Sigmoid colon (tissue), 7 donors: ENCODE data around the gene BORCS8. TPM values are rescaled to one million over a fixed set of nuclear protein-coding genes. Genes with fewer than 3 reads are reported as not detected.
A peak's percentile ranks its signal among the peaks of the same experiment; 100 is the strongest.

Experiments
- DNase-seq: peaks from one replicate; pipeline ENCODE4 v3.0.0-alpha.2; 2019
- H3K27ac ChIP-seq, 4 donors: fragments of 200-600 bp; sonication (generic); one replicate each; pipeline ENCODE4 v1.5.1; 2016 to 2019; ENCODE audit warnings: mild to moderate bottlenecking in 1 of 4
- H3K27me3 ChIP-seq, 3 donors: fragments of 200-600 bp; sonication (generic); one replicate each; pipeline ENCODE4 v1.5.1; 2019; ENCODE audit warnings: mild to moderate bottlenecking in 1 of 3
- H3K36me3 ChIP-seq, 4 donors: fragments of 200-600 bp; sonication (generic); one replicate each; pipeline ENCODE4 v1.5.1; 2016 to 2019
- H3K4me1 ChIP-seq, 4 donors: fragments of 200-600 bp; sonication (generic); one replicate each; pipeline ENCODE4 v1.5.1; 2017 to 2019
- H3K4me3 ChIP-seq, 4 donors: fragments of 200-600 bp; sonication (generic); one replicate each; pipeline ENCODE4 v1.5.1; 2017 to 2019; ENCODE audit warnings: mild to moderate bottlenecking in 2 of 4, moderate library complexity in 1 of 4
- H3K9me3 ChIP-seq, 4 donors: fragments of 200-600 bp in 3 of 4; sonication (generic) in 3 of 4; one replicate each; pipeline versions ENCODE4 v1.5.1 to v1.6.1; 2013 to 2019
- CTCF ChIP-seq, 4 experiments: fragments of 450-650 bp in 3 of 4; fragments of 200-600 bp in 1 of 4; IDR thresholded peaks; one replicate each; pipeline ENCODE4 v1.5.1; 2016 to 2019; ENCODE audit warnings: antibody characterized with exemption in 4 of 4, mild to moderate bottlenecking in 3 of 4, moderate library complexity in 2 of 4
- EP300 ChIP-seq, 4 donors: sonication (generic); formaldehyde crosslinking; IDR thresholded peaks; one replicate each; pipeline ENCODE4 v1.6.1; 2017; ENCODE audit warnings: antibody characterized with exemption in 4 of 4
- POLR2A ChIP-seq, 2 donors: fragments of 450-650 bp; IDR thresholded peaks; one replicate each; pipeline ENCODE4 v1.6.1; 2016; ENCODE audit warnings: antibody characterized with exemption in 2 of 2, mild to moderate bottlenecking in 2 of 2, moderate library complexity in 2 of 2
- POLR2AphosphoS5 ChIP-seq, 4 donors: sonication (generic); formaldehyde crosslinking; IDR thresholded peaks; one replicate each; pipeline ENCODE4 v1.6.1; 2017; ENCODE audit warnings: antibody characterized with exemption in 4 of 4
- WGBS, 2 donors: extraction: QIAGEN DNeasy Blood & Tissue Kit; methylation state at CpG; one replicate each; pipeline ENCODE4 v1.1.7; 2013; 5-methylcytosine and 5-hydroxymethylcytosine counted together
- intact Hi-C: fragments of 100-400 bp; cut with DNase I; formaldehyde crosslinking; loops from one replicate; pipeline ENCODE4 v1.15.1; 2023
- polyA plus RNA-seq, 3 donors: library from polyadenylated mRNA; stranded (reverse); fragments of 200-250 nt; gene quantifications; one replicate each; pipeline ENCODE4 v1.2.3, GENCODE V29; 2013
- total RNA-seq, 4 donors: library from RNA; depleted of rRNA; stranded (reverse); fragments of >200 nt; gene quantifications; one replicate each; pipeline ENCODE4 v1.1.0, GENCODE V29; 2016
- donor health status: healthy with polysubstance abuse.
- donor health status: Bipolar disorder and iron deficiency.
- donor health status: healthy.

The BORCS8 gene
- total and polyA plus RNA-seq, 7 donors, result 9.3 to 39.3 (median 16.9) TPM

GRCh38 chr19:19201697-19202630 lies 10.0 kb upstream of the BORCS8 start:
- H3K27ac ChIP-seq, result peak overlapping the region; percentile 74 to 82 (median 78)
- peak overlapping the region; percentile 53 to 68 (median 58) for H3K4me3 ChIP-seq
- peaks cover 0 to 3% (median 0%) of the 10 kb centered on the region in 3 donors for H3K27me3 ChIP-seq
- peaks cover 5 to 37% (median 27%) of the 10 kb centered on the region in 4 donors for H3K36me3 ChIP-seq
- TF ChIP-seq POLR2A (IDR thresholded peaks at IDR 0.05), result no peak
- TF ChIP-seq EP300 (IDR thresholded peaks at IDR 0.05), result no peak
- no peak for TF ChIP-seq POLR2AphosphoS5 (IDR thresholded peaks at IDR 0.05)
- no peak for TF ChIP-seq CTCF (IDR thresholded peaks at IDR 0.05)
- WGBS, 2 donors, result 67 to 81% methylated on average over 19 of the region's 19 CpGs
- peaks cover 0 to 14% (median 11%) of the 10 kb centered on the region in 4 donors for H3K4me1 ChIP-seq
- intact Hi-C loops, result no loop called here
- no peaks in the 10 kb centered on the region for H3K9me3 ChIP-seq
- DNase-seq, result no peak

- Histone ChIP-seq H3K4me1 (peaks cover 0 to 48% (median 45%) of the 10 kb centered on the region in 4 donors), H3K36me3 (peaks cover 7 to 30% (median 21%) of the 10 kb centered on the region in 4 donors), H3K4me3 (peak overlapping the region in 1 of 4 donors; percentile 81), H3K9me3 (no peaks in the 10 kb centered on the region), H3K27me3 (no peaks in the 10 kb centered on the region), H3K27ac (peak overlapping the region in 2 of 4 donors; percentile 6 to 99)
- DNase-seq, result no peak
- TF ChIP-seq EP300 (IDR thresholded peaks at IDR 0.05), result no peak
- TF ChIP-seq POLR2AphosphoS5 (IDR thresholded peaks at IDR 0.05), result no peak
- no peak for TF ChIP-seq CTCF (IDR thresholded peaks at IDR 0.05)
- TF ChIP-seq POLR2A (IDR thresholded peaks at IDR 0.05), result no peak
- 78 to 83% methylated on average over 5 of the region's 5 CpGs for WGBS, 2 donors
- intact Hi-C loops, result loop anchor here (5.0 to 10.0 kb wide), 4 partner anchors 57 to 512 kb away; partner anchors contain the start of genes CRTC1, NDUFA13, SLC25A42 and TMEM161A
Observed at GRCh38 chr19:19193926-19194325, 2.0 kb upstream of the BORCS8 start.

GRCh38 chr19:19192910-19193423 lies 1.0 kb upstream of the BORCS8 start:
- intact Hi-C loops, result loop anchor here (1.0 to 10.0 kb wide), 6 partner anchors 10 to 511 kb away; partner anchors contain the start of genes CRTC1, MAU2, NDUFA13 and NR2C2AP
- Histone ChIP-seq H3K27ac (peak overlapping the region; percentile 97 to 100 (median 98)), H3K4me1 (peaks cover 0 to 55% (median 47%) of the 10 kb centered on the region in 4 donors)

GRCh38 chr19:19191768-19192077 lies 229 bp downstream of the BORCS8 start:
- Histone ChIP-seq H3K9me3 (no peaks in the 10 kb centered on the region), H3K27me3 (no peaks in the 10 kb centered on the region), H3K4me1 (peaks cover 0 to 55% (median 47%) of the 10 kb centered on the region in 4 donors), H3K36me3 (peaks cover 0 to 13% (median 5%) of the 10 kb centered on the region in 4 donors), H3K4me3 (peak overlapping the region; percentile 65 to 99 (median 84)), H3K27ac (peak overlapping the region; percentile 97 to 100 (median 98))
- no peak for DNase-seq
- no peak for TF ChIP-seq POLR2AphosphoS5 (IDR thresholded peaks at IDR 0.05)
- TF ChIP-seq EP300 (IDR thresholded peaks at IDR 0.05), result no peak
- 0 to 1% methylated on average over 17 of the region's 17 CpGs for WGBS, 2 donors
- intact Hi-C loops, result loop anchor here (1.0 to 10.0 kb wide), 6 partner anchors 12 to 509 kb away; partner anchors contain the start of genes CRTC1, MAU2, NDUFA13 and NR2C2AP

More at GRCh38 chr19:19192910-19193423, 1.0 kb upstream of the BORCS8 start:
- TF ChIP-seq POLR2AphosphoS5 (IDR thresholded peaks at IDR 0.05) (no peak), EP300 (IDR thresholded peaks at IDR 0.05) (no peak), POLR2A (IDR thresholded peaks at IDR 0.05) (no peak), CTCF (IDR thresholded peaks at IDR 0.05) (no peak)
- peaks cover 7 to 20% (median 15%) of the 10 kb centered on the region in 4 donors for H3K36me3 ChIP-seq
- 0 to 1% methylated on average over 22 of the region's 22 CpGs for WGBS, 2 donors
- DNase-seq, result no peak
- no peaks in the 10 kb centered on the region for H3K27me3 ChIP-seq
- peak overlapping the region; percentile 63 to 99 (median 84) for H3K4me3 ChIP-seq
- no peaks in the 10 kb centered on the region for H3K9me3 ChIP-seq

- H3K36me3 ChIP-seq, result peaks cover 2 to 41% (median 7%) of the 10 kb centered on the region in 4 donors
- intact Hi-C loops, result loop anchor here (5.0 kb wide), 1 partner anchor 549 kb away; the partner anchor contains the start of gene KLHL26
- no peak overlapping the region for H3K27ac ChIP-seq
- no peaks in the 10 kb centered on the region for H3K27me3 ChIP-seq
- no peak overlapping the region for H3K4me3 ChIP-seq
- WGBS, 2 donors, result 95 to 96% methylated on average over 14 of the region's 14 CpGs
- peaks cover 0 to 32% (median 27%) of the 10 kb centered on the region in 4 donors for H3K4me1 ChIP-seq
- TF ChIP-seq CTCF (IDR thresholded peaks at IDR 0.05) (no peak), POLR2A (IDR thresholded peaks at IDR 0.05) (no peak), POLR2AphosphoS5 (IDR thresholded peaks at IDR 0.05) (no peak), EP300 (IDR thresholded peaks at IDR 0.05) (no peak)
- DNase-seq, result no peak
- H3K9me3 ChIP-seq, result no peaks in the 10 kb centered on the region
Observed at GRCh38 chr19:19186742-19187141, 5.2 kb downstream of the BORCS8 start.
